ENCODE results near the gene DGUOK.

Gene DGUOK

GRCh38 chr2:74001781-74002504 is 75.3 kb downstream of the DGUOK start:
- DNase-seq, result no peak

DNA sequence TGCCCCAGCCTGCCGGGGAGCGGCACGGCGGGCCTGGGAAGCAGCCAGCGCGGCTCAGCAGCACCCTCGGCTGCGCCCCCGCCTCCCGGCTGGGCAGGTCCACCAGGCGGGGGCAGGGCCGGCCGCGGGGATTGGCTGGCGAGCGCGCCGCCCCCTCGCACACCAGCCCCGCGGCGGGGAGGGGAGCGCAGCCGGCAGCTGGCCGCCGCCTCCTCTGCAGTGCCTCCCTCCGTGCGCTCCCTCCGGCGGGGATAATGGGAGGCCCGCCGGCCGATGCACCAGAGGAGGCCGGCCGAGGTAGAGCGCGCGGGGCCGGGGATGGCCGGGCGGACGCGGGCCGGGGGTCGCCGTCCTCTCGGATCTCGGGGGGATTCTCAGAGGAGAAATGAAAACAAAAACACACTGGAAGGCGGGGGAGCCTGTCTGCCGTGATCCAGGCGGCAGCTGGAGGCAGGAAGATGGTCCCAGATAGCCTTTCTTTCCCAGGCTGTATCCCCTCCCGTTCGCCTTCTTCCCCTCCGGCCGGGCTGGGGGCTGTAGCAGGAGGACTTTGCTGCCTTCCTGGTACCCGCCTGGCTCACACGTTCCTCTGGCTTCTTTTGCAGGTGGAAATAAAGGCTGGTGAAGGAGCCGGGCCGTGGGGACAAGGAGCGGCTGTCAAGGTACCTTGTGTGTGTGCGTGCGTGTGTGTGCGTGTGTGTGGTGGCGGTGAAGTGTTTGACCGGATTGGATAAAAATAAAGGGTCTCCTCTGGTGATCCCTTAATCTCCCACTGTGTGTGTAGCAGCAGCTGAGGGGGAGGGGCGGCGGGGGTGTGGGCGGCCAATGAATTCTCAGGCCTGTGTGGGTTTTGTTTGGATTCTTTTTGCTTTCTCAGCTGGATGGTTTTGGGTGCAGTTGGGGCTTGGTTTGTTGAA is 76.1 kb downstream of the DGUOK start:
- peak; percentile 58 for DNase-seq

DNA sequence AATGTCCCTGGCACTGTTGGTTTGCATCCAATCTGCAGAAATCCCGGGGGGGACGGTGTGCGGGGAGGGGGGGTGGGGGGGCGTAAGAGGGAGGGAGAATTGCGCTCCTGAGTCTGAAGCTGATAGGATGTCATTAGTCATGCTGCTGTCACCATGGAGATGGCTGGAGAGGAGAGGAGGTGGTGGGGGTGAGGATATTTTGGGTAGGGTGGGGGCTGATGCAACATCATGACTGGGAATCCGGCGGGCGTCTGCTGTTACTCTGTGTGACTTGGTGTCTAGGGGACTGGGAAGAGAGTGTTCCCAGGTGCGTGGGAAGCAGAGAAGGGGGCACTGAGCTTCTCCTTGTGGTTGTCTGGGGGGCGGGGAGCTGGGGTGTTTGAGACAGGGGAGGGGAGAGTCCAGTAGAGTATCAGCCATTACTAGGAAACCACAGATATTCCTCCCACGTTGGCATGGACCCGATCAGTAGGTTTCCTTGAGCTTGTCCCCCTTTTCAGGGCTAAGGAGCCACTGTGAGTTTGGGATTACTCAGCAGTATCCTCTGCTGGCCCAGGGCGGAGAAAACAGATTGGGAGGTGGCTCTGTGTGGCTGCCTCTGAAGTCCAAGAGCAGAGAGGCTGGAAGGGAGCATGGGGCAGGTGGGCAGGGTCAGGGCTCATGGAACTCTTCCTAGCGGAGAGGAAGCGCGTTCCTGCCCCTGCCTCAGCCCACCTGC is 77.0 kb downstream of the DGUOK start:
- peak; percentile 12 for DNase-seq

GRCh38 chr2:74004212-74005182 is 77.8 kb downstream of the DGUOK start:
- DNase-seq, result no peak

DNA sequence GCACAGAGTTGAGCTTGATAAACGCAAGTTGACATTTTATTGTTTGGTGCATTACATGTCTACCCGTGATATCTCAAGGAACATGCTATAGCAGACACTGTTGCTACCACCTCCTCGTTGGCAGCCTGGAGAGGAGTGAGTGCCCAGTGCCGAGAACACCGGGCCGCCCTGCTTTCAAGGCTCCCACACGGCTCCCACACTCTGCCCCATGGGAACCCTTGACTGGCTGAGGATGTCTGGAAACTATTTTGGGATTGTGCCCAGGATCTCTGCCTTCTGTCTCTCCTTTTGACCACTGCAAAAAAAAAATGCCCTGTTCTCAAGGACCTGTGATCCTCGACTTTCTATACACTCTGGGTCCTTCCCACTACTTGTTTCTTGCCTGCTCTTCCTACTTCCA is 79.1 kb downstream of the DGUOK start:
- no peak for DNase-seq

GRCh38 chr2:74006459-74006858 is 79.8 kb downstream of the DGUOK start:
- no peak for DNase-seq

DNA sequence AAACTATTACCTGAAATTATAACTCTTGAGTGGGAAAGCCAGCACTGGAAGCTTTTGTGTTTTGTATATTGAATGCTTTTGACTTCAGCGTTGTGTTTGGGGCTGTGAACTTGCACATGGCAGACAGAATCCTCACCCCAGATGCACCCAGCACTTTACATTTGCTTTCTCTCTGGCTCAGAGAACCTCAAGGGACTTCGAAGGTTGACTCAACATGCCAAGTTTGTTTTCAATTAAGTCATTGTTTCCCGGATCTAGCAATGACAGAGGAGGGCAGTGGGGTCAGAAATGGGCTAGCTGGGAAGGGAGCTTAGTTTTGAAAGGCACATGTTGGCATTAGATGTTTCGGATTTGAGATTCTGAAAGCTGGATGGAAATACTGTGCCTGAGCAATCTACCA is 80.4 kb downstream of the DGUOK start:
- DNase-seq, result no peak

DNA sequence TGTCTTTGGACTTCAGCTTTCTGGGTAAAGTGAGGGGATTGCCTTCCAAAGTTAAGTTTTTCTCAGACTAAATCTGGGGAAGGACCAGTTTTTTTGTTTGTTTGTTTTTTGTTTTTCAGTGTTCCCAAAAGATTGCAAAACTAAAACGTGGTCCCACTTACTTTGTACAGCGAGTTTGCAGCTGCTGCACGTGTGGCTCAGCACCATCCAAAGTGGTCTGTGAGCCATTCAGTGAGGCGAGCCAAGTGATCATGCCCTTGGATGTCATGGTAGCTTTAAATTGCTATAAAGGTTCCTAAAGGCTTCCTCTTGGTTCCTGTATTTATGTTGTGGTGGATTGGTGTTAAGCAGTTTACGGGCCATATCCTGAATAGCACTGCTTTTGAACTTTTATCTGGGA is 81.0 kb downstream of the DGUOK start:
- DNase-seq, result no peak
